Cerebellar nuclear complex (tissue), 1 donor: ENCODE data around the gene AKR1C1.
"Not testable (repeated sequence)": the region's sequence is repeated elsewhere in the genome, so short reads cannot be mapped to it uniquely, and the experiment has no call there.

Source experiments
- DNase-seq, 2 experiments: peaks; one replicate each; lab custom pipeline; 2025; lab: John Stamatoyannopoulos, UW

The AKR1C1 gene

DNA sequence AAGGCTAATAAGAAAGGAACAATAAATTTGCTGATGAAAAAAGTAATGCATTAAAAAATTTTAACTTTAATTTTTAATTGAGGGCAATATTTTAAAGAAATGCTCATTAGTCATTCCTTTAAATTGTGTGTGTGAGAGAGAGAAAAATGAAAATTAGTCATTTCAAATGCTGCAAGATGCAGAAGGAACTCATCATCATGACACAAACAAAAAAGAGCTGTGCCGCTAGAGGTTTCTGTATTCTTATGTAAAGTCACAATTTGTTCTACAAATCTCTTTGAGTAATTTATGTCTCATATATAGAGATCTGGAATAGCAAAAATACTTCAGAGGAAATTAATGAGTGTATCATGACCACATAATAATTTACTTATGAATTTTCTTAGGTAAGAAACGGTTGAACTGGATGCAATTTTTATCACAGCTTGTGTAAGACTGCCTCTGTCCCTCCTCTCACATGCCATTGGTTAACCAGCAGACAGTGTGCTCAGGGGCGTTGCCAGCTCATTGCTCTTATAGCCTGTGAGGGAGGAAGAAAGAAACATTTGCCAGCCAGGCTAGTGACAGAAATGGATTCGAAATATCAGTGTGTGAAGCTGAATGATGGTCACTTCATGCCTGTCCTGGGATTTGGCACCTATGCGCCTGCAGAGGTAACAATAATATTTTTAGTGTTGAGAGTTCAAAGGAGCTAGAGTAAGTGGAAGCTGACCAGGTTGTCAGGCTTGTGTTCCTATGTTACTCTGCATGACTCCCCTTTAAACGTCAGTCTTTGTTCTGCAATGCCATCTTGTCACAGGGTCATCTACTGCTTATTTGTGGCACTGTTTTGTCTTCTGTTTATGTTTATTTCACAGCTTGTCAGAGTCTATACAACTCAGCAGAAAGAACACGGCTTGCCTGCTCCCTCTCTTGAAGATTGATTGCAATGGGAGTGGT is at the start of gene AKR1C1:
AKR1C1 (plus strand) TSS at position 540 of the 939 bp plus-strand sequence; CDS start at position 570, 30 bp downstream.
- DNase-seq, result not testable (repeated sequence)

DNA sequence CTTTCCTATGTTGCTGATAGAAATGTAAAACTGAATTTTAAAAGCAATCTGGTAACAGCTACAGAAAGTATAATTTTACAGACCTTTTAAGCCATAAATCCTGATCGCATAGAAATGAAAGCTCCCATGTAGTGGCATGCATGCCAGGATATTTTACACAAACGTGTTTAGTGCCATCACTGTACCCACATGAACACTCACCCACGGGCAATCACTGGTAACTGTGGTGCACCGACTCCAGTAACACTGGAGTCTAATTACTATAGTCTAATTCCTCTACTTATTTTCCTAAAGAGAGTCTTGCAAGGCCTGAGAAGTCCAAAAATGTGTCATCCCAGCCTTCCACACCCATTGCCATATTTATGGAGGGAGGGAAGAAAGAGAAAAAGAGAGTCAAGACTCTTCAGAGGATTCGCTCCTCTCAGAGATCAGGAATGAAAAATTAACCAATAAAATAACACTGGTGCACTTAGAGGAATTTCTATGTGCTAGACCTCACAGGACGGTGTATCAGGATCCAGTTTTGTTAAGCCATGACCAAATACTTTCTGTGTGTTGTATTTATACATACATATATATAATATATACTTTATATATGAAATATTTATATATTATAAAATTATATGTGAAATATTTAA is 48.9 kb upstream of the AKR1C1 start:
- no peak for DNase-seq

DNA sequence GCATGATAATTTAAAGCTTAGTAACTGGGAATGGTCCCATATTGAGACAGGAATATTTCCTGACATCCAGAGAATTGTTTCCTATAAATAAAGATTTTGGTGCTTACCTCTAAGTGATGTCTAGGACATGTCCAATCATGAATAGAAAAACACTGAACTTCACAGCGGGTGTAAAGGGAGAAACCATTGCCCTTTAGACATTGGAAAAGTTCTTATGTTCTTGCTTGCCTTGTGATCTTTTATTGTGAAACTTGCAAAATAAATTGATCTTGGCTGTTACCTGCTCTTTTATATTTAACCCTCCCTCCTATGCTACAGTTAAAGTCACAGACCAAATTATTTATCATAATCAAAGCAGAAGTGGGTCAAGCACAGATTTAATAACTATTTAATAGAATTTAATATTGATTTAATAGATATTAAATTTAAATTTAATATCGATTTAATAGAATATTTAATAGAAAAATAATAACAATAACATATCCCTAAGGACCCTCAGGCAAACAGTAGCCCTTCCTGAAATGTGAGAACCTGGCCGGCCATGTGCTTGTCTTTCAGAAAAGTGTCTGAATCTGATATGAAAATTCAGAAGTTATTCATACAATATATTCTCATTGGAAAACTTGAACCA is 47.0 kb upstream of the AKR1C1 start:
- no peak for DNase-seq

DNA sequence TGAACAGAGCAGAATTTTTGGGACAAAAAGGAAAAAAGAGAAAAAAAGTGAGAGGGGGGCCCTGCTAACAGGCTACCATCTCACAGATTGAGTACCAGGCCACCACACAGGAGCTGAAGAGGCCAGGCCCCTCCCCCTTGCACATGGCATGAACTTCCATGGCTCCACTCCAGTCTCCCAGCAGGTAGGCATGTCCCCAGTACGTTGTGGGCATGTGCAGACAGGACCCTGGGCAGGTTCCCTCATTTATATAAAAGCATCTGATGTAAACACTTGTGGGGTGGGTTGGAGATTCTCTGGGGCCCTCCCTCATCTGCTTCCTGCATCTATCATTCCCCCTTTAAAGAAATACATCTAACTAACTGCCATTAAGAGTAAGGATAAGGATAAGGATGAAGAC is 45.0 kb upstream of the AKR1C1 start:
- DNase-seq, result no peak

DNA sequence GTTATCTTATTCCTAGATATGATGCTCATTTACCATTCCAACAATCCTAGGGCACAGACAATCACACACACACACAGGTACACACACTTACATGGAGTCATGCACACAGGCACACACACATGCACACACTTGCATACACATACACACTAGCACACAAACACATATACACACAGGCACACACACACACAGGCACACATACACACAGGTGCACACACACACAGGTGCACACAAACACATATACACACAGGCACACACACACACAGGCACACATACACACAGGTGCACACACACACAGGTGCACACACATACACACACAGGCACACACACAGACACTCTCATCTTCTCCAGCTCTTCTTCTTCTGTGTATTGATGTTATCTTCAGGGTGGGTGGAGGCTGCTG is 38.7 kb upstream of the AKR1C1 start:
- DNase-seq, result not testable (repeated sequence)

DNA sequence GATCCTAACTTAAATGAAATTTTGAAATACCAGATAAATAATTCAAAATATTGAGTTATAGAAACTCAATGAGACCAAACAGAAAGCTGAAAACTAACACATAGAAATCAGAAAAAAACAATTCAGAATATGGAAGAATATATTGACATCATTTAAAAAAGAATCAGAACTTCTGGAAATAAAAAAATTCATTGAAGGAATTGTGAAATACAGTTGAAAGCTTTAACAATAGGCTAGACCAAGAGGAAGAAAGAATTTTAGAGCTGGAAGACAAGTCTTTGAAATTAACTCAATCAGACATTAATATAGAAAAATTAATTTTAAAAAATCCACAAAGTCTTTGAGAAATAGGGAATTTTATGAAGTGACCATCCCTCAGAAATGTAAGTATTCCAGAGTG is 36.8 kb upstream of the AKR1C1 start:
- DNase-seq, result no peak

DNA sequence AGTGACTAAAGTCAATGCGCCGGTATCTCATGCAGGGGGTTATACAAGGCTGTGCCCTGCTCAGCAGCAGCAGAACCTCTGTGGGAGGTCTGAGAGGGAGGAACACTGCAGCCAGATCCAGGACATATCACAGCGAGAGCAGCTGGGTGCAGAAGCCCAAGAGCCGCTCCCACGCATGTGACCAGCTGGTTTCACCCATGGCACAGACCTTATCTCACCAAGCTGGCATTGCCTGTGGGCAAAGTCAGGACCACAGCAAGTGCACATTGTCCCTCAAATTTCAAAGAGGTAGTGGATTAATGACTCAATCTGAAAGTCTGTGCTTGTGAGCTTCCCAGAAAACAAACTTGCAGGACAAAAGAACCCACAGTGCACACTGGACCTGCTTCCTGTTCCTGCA is 31.6 kb upstream of the AKR1C1 start:
- no peak for DNase-seq

DNA sequence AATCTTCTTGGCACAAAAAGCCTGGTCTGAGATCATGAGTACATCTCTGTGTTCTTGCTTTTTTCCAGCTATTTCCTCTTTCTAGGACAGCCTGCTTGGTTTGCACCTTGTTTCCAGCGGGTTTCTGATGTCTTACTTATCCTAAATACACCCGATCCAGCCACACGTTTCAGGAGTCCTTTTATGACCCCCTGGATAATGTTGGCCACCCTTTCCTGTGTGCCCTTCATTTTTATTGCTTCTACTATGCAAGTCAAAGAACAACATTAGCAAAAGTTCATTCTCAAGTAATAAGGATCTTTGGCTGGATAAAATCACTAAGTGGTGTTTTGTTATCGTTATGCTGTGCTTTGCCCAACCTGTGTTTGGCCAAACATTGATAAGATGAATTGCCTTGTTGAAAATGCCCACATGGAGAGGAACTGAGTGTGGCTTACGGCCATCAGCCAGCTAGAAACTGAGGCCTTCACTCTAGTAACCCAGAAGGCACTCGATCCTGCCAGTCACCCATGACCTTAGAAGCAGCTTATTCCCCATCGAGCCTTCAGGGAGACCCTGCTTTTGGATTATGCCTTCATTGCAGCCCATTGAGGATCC is 28.7 kb upstream of the AKR1C1 start:
- DNase-seq, result no peak

DNA sequence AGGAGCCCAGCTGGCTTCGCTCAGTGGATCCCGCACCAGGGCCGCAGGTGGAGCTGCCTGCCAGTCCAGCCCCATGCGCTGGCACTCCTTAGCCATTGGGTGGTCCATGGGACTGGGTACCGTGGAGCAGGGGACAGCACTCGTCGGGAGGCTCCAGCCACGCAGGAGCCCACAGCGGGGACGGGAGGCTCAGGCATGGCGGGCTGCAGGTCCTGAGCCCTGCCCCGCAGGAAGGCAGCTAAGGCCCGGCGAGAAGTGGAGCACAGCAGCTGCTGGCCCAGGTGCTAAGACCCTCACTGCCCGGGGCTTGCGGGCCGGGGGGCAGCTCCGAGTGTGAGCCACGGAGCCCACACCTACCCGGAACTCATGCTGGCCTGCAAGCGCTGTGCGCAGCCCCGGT is 25.9 kb upstream of the AKR1C1 start:
- no peak for DNase-seq

DNA sequence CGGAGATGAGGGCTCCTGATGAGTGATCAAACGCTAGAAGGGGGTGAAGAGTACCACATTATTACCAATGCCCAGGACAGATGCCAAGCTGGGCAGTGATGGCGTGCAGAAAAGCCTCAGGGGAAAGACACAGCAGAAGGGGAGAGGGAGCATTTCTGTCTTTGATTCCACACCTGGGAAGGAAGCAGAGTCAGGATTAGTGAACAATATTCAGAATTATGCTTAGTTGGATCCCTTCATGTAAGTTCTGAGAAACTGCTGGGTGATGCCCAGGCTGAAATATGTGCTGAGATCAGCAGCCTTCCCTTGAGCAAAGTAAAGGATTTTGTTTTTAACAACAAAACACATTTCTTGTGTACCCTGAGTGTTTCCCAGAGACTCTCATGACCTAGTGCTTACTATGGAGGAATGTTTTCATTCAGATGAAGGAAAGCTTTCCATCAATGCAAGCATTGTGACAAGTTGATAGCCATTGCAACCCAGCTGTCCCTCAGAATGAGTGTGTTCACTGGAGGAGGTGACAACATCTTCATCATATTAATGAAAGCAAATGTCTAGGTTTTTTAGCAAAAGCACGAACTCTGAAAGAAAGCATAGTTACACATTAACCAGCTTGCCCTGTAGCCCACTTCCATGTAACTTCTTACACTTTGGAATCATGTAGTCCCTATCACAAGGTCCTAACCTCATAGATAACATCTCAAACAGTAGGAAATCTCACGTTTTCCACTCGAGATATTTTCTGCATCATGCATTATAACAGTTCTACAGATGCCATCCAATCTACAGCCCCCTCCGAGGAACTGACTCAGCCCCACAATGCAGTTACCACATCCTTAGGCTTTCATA is 23.8 kb upstream of the AKR1C1 start:
- no peak for DNase-seq

DNA sequence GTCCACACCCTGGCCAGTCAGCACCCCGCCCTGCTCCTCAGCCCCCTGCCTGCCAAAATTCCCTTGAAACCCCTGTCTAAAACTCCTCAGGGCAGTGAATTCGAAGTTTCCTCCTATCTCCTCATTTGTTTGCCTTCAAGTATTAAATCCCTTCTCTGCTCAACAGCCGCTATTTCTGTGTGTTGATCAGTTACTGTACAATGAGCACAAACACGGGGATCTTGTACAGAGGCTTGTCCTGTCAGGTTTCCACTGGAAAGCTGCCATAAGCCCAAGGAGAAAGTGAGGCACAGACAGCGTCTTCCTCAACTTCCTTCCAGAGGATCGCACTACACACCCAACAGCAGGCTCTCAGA is 23.2 kb upstream of the AKR1C1 start:
- not testable (repeated sequence) for DNase-seq

DNA sequence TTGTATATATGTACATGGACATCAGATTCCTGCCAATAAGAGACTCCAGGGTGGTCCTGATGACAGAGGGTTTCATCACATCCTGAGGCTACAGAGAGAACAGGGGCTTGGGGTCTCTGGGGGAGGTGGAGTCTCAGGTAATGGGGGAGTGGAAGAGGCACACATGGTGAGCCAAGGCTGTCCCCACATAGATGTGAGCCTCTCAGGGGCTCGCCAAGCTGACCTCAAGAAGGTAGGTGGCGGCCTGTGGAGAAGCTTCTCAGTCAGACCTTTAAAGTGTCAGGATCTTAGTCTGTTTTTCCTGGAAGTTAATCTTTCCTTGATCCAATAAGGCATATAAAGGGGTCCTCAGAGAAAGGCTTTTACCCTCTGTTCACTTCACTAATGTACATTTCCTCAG is 22.3 kb upstream of the AKR1C1 start:
- DNase-seq, result not testable (repeated sequence)

DNA sequence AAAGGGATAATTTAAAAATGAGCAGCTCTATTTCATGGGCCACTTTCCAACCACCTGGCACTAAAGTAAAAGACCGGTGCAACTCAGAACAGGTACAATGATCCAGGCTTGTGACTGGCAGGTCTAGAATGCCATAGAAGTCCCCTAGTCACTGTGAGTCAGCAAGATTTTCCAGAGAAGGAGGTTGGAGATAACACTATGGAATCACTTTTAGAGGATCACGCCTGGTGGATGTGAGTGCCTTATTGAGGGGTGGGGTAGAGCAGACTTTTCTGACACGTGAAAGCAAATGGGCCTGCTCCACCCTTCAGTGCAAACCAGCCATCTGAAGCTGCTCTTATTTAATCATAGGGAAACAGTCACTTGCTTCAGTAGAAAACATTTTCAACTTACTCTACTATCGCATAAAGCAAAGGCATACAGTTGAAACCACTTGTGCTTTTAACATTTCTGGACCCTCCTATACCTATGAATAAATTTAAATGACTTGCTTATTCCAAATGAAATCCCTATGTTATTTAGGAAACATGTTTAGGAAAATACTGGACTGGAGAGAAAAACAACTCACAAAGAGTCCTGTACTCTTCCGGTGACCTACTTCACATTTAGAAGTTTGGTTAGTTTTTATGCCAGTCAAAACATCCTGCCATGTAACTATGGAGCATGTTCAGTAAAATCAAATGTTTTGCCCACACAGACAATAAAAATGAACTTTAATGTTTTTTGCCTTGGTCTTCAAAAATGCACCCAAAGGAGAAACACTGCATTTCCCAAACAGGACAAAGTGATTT is 21.5 kb upstream of the AKR1C1 start:
- DNase-seq, result no peak

DNA sequence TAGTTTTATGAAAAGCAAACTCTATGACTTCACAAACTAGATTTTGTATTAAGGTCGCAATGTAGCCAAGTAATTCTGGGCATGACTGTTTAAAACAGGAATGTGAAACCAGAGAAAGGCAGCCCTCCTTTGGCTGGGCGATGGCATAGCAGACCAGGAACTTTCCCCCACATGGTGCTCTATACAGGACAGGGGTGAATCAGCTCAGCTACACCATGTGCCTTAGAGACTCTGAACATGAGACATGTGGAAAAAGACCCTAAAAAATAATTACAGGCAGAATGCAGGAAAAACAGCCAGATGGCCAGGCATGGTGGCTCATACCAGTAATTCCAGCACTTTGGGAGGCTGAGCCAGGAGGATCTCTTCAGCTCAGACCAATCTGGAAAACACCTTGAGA is 20.3 kb upstream of the AKR1C1 start:
- DNase-seq, result not testable (repeated sequence)

DNA sequence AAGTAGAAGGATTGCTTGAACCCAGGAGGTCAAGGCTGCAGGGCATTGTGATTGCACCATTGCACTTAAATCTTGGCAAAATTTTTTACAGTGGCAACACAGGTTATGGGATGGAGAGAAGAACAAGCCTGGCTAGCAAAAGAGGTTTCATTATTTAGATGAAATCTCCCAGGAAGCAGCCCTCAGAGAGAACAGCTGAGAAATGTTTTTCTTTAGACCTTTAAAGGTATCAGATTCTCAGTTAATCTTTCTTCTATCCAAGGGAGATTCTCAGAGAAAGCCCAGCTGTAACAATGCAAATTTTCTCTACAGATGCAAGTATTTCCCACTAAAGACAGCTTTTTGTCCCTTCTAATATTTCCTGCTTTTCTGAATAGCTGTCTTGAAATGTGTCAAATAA is 19.8 kb upstream of the AKR1C1 start:
- DNase-seq, result not testable (repeated sequence)

DNA sequence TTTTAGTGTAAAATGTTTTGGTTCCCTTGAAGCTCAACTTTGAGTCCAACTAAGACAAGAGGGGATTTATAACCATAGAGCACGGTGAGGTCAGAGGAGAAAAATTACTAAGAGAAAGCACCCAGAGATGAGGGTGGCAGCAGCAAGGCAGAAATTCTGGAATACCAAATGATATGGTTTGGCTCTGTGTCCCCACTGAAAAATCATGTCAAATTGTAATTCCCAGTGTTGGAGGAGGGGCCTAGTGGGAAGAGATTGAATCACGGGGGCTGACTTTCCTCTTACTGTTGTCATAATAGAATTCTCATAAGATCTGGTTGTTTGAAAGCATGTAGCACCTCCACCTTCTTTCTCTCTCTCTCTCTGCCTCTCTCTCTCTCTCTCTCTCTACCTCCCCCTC is 19.4 kb upstream of the AKR1C1 start:
- DNase-seq, result no peak

DNA sequence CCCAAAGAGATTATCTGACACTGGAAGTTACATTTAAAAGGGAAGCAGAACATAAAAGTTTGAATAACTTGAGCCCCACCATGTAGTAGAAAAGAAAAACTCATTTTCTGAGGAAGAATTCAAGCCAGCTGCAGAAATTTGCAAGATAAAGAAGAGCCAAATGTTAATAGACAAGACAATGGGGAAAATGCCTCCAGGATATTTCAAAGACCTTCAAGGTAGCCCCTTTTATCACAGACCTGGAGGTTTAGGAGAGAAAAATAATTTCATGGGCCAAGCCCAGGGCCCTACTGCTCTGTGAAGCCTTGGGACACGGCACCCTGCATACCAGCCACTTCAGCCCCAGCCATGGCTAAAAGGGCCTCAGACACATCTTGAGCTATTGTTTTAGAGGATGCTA is 18.4 kb upstream of the AKR1C1 start:
- no peak for DNase-seq

DNA sequence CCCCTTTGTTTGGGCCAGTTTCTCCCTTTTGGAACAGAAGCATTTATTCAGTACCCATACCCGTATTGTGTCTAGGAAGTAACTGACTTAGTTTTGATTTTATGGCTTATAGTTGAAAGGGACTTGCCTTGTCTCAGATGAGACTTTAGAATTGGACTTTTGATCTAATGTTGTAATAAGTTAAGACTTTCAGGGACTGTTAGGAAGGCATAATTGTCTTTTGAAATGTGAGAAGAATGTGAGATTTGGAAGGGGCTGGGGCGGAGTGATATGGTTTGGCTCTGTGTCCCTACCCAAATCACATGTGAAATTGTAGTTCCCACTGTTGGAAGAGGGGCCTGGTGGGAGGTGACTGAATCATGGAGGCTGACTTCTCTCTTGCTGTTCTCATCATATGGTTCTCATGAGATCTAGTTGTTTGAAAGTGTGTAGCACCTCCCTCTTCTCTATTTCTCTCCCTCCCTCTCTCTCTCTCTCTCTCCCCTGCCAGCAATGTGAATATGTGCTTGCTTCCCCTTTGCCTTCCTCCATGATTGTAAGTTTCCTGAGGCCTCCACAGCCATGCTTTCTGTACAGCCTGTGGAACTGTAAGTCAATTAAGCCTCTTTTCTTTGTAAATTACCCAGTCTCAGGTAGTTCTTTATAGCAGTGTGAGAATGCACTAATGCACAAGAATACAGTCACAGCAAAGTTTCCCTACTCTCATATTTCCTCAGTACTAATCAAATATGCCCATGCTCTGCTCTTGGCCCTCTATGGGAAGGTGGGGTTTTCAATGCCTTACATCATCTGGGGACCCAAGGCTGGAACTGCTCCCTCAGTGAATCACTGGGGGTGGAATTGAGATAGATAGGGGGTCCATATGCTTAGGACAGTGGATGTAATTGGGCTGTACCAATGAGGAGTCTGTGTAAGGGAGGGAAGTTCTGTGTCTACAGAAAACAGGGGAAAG is 17.2 kb upstream of the AKR1C1 start:
- no peak for DNase-seq

DNA sequence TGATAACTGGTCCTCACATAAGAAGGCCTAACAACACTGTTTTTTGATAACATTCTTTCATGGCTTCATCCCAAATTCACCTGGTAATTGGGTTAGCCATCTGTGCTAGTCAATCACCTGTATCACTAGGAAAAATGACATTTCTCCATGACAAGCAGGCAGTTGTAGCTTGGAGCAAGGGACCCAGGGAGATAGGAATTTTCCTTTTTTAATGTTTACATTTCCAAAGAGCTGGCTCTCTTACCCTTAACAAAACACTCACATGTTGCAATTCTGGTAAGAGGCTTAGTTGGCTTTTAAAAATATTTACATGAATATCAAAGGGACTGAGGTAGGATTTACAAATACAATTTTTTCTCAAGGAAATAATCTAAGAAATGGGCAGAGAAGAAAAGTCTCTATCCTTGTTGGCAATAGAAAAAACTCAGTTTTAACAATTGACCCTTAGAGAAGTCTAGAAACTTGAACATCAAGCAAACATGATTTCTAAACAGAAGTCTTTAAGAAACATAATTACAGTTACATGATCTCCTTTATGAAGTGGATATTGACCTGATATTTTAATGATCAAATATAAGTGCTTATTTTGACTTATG is 16.1 kb upstream of the AKR1C1 start:
- no peak for DNase-seq
